HUDEP-2 (cell line): ENCODE data around the gene CYB5D1.

Source experiments
- DNase-seq, 76 experiments: peaks; one replicate each; lab custom pipeline; 2025; ENCODE audit not compliant: unreplicated experiment in 76 of 76; lab: John Stamatoyannopoulos, UW

CYB5D1 gene

GRCh38 chr17:7910711-7911110 is 52.9 kb downstream of the CYB5D1 start:
- no peak for DNase-seq

- DNase-seq = no peak
These were observed 53.3 kb downstream of the CYB5D1 start for GRCh38 chr17:7911116-7911515.
